HG03025 (cell line): ENCODE results near the gene SELENOH.
"Not testable (repeated sequence)": the region's sequence is repeated elsewhere in the genome, so short reads cannot be mapped to it uniquely, and the experiment has no call there.

Experiments used
- ATAC-seq: cut with Tn5 transposase; IDR thresholded peaks from one replicate; pipeline ENCODE4 v1.9.1; 2021; ENCODE audit warnings: mild to moderate bottlenecking, moderate library complexity; ENCODE audit not compliant: unreplicated experiment, low FRiP score

The SELENOH gene

GRCh38 chr11:57741132-57742086 lies at the start of gene SELENOH:
Gene SELENOH (plus strand): TSS chr11:57741491. CDS start chr11:57741596, 105 bp downstream.
- peak; percentile 86 for ATAC-seq

- no peak for ATAC-seq
These were observed 42.4 kb upstream of the SELENOH start for GRCh38 chr11:57698843-57699365.

GRCh38 chr11:57699813-57700212 lies 41.5 kb upstream of the SELENOH start:
- no peak for ATAC-seq

- ATAC-seq, result no peak
These were observed 40.9 kb upstream of the SELENOH start for GRCh38 chr11:57700425-57700824.

GRCh38 chr11:57703341-57703740 lies 38.0 kb upstream of the SELENOH start:
- no peak for ATAC-seq

GRCh38 chr11:57704932-57705331 lies 36.4 kb upstream of the SELENOH start:
- ATAC-seq, result no peak

GRCh38 chr11:57705432-57705831 lies 35.9 kb upstream of the SELENOH start:
- not testable (repeated sequence) for ATAC-seq

- no peak for ATAC-seq
These were observed 31.4 kb upstream of the SELENOH start for GRCh38 chr11:57709802-57710367.

- ATAC-seq, result peak; percentile 46
These were observed 29.7 kb upstream of the SELENOH start, which contains the start of gene MED19 for GRCh38 chr11:57711414-57712255. Gene MED19 (minus strand): TSS chr11:57712215. CDS start chr11:57712179, 36 bp downstream.

GRCh38 chr11:57712256-57713150 lies 28.8 kb upstream of the SELENOH start, which contains the start of gene TMX2:
Gene TMX2 (plus strand): TSS chr11:57712593. CDS start chr11:57712619, 26 bp downstream.
- peak; percentile 93 for ATAC-seq

- no peak for ATAC-seq
These were observed 27.5 kb upstream of the SELENOH start for GRCh38 chr11:57713835-57714234.

GRCh38 chr11:57716726-57717125 lies 24.6 kb upstream of the SELENOH start:
- ATAC-seq, result not testable (repeated sequence)

- ATAC-seq, result no peak
These were observed 14.1 kb upstream of the SELENOH start for GRCh38 chr11:57727185-57727584.

- no peak for ATAC-seq
These were observed 12.5 kb upstream of the SELENOH start for GRCh38 chr11:57728829-57729228.

GRCh38 chr11:57729479-57729878 lies 11.8 kb upstream of the SELENOH start:
- ATAC-seq, result no peak

- no peak for ATAC-seq
These were observed 8.6 kb upstream of the SELENOH start for GRCh38 chr11:57732661-57733060.

GRCh38 chr11:57735619-57736298 lies 5.5 kb upstream of the SELENOH start:
- no peak for ATAC-seq

- no peak for ATAC-seq
These were observed 779 bp downstream of the SELENOH start for GRCh38 chr11:57742087-57742452.

GRCh38 chr11:57744357-57744756 lies 3.1 kb downstream of the SELENOH start:
- ATAC-seq, result no peak
